GM04503 (cell line): ENCODE measurements around the gene GREB1.

Experiments used
- DNase-seq: peaks from one replicate; pipeline ENCODE4 v3.0.0-alpha.2; 2012; ENCODE audit warnings: low read depth

The GREB1 gene

DNA sequence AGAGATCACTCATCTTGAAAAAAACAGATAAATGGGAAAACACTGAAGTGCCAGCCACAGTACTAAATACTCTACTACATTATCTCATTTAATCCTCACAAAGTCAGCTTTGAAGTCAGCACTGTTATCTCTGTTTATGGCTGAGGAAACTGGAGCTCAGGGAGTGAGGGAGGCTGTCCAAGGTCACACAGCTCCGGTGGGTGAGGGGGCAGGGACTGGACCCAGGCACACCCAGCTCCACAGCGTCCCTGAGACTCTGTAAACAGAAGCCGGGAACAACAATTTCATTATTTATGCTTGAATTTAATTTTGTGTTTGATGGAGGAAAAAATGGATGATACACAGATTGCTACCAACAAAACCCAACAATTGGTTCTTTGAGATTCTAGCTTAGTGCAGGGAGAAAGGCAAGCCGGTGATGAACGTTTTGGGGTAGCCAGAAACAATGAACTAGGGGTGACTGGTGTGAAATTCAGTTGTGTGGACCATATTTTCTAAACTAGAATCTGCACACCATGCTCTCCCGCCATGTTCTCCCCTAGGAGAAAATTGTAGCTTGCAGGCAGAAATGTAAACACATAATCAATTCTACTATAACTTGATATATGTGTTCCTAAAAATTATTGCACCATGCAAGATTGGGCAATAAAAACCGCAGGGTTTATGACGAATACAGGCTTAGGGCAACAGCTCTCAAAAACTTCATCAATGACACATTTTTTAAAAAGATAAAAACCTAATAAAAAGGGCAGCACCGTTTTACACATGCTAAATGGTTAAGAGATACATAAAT lies at the start of gene GREB1:
TSS of gene GREB1 (plus strand) at position 768 of the 793 bp plus-strand sequence. CDS start 22,570 bp downstream, outside the sequence.
- no peak for DNase-seq

DNA sequence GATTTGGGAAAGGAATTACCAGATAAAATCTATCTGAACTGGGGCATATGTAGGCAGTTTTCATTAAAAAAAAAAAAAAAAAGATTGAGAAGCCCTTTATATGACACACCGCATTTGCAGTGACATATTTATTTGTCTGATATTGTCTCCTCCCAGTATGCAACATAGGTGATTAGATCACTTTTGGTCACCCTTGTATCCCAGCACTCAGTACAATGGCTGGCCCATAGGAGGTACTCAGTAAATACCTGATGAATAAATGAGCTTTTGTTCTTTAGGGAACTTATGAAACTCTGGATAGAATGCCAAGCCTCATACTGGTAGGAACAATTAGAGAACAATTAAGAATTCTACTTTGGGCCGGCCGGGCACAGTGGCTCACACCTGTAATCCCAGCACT lies 45.0 kb upstream of the GREB1 start:
- no peak for DNase-seq

DNA sequence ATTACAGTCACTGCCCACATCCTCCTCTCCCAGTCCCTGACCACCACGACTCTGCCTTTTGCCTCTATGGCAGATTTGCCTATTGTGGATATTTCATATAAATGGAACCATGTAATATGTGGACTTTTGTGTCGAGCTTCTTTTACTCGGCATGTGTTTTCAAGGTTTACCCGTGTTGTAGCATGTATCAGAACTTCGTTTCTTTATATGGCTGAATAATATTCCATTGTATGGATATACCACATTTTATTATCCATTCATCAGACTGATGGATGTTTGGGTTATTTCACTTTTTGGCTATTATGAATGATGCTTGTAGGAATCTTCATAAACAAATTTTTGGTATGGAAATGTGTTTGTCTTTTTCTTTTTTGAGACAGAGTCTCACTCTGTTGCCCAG lies 43.7 kb upstream of the GREB1 start:
- DNase-seq = no peak

DNA sequence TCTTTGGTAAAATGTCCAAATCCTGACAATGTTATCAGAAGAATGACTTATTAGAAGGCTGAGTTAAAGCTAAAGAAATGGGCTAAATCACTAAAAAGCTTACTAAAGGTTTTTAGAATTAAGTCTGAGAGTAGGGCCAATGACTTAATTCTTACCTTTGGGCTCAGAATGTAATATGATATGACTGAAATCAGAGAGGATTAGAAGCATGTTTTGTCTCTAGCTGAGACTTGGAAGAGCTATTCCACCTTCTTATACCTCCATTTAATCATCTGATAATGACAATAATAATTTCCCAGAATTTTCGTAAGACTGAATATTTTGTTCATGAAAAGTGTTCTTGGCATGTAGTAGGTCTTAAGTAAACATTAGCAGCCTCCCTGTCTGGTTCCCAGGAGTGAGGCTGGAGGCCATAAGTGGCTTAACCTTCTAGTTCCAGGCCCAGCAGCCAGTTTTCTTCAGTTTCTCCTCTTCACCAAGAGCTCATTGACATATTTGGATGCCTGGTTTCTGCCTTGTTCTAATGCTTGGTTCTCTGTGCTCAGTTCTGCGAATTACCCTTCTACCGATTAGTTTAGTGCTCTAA lies 42.4 kb upstream of the GREB1 start:
- DNase-seq = no peak

DNA sequence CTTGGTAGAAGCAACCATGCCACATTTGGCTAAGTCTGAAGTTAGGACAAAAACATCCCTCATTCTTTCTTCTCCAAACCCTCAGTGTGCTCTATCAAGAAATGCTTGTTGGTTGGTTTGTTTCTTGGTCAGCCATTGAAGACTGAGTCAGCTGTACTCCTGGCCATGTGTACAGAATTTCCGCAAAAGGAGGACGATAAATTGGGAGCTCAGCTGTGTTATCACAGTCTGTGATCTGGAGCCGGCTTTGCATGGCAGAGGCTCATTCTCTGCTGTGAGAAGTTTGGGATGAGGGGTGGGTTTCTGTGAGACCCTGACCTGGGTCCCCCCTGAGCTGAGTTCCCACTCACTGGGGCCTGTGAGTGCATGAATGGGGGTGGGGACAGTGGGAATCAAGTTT lies 41.6 kb upstream of the GREB1 start:
- DNase-seq = no peak

- no peak for DNase-seq
These were observed 41.1 kb upstream of the GREB1 start for GRCh38 chr2:11492720-11493119.

DNA sequence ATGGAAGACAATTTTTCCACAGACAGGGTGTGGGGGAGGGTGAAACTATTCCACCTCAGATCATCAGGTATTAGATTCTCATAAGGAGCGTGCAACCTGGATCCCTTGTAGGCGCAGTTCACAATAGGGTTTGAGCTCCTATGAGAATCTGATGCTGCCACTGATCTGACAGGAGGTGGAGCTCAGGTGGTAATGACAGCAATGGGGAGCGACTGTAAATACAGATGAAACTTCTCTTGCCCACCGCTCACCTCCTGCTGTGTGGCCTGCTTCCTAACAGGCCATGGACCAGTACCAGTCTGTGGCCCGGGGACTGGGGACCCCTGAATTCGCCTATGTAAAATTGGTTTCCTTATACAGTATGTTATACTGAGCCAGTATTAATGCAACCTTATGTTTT lies 40.6 kb upstream of the GREB1 start:
- DNase-seq = no peak

GRCh38 chr2:11494310-11494709 lies 39.5 kb upstream of the GREB1 start:
- DNase-seq = no peak

DNA sequence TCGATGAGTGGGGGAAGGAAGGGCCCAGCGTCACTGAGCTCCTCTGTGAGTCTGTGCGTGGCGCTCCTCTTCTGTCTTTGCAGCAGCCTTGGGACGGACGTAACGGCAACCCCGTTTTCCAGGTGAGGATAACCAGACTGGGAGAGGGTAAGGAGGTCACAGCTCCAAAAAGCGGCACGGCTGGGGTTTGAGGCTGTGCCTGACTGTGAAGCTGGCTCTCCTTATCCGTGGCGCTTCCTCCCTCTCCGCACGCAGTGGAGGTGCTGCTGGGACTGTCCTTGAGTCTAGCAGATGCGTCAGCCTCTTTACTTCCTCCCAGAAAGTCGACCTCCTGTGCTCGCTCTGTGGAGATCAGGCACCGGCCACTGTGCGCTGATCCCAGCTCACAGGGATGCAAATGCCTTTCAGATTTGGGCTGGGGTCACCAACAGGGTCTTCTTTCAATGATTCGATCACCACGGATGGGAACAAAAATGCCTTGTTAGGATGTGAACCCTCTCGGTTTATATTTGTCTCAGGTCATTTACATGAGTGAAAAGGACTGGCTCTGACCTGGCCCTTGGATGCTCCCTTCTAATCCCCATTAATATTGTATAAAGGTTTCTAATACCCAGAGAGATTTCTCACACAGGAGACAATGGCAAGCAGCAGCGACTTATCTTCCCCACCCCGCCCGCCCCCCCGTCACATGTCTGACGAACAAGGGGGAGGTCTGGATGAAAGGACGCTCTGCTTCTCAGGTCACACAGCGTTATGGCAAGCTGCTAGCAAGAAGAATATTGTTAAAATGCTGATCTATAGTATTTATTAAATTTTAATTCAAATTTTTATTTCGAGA lies 37.8 kb upstream of the GREB1 start:
- DNase-seq = no peak

DNA sequence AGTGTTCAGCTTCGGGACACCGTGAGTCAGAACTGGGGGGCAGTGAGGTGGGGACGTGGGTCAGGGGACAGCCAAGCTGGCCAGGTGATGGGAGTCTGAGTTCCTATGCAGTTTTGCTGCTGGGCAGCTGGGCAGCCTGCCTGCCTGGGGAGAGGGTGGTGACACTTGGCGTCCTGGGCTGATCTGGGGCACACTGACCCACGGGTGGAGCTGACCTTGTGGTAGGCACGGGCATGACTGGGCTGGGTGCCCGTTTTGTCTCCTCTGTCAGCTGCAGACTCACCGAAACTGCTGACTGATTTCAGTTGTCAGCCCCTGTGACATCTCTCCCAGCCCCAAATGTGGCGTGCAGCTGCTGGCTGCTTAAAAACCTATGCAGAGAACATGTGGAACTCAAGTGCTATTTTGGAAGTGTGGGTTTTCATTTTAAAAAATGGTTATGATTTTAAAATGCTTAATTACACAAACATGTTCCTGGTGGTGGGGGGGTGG lies 35.3 kb upstream of the GREB1 start:
- no peak for DNase-seq

DNA sequence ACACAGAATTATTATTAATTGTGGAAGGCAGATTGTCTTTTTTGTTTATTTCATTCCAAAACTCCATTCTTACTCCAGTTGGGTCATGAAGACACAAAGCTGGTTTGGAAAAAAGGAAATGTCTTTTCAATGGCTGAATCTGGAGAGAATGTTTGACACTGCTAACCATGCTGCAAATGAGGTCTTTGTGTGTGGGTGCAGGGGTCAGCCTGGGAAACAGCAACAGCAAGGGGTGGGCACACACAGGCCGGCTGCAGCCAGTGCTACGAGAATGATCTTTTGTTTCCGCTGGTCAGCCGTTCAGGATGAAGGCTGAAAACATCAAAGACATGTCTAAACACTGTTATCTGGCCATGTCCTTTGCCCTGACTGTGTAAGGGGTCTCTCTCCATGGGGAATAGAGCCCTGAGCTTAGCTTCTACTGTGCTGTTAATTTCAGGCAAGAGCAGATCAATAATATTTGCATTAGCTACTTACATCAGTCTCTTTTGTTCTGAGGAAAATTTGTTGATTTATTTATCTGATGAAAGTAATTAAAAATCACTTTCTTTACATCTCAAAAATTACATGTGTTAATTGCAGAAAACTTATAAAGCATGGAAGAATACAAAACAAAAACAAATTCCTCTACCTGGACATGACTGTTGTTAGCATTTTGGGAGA lies 34.6 kb upstream of the GREB1 start:
- no peak for DNase-seq

DNA sequence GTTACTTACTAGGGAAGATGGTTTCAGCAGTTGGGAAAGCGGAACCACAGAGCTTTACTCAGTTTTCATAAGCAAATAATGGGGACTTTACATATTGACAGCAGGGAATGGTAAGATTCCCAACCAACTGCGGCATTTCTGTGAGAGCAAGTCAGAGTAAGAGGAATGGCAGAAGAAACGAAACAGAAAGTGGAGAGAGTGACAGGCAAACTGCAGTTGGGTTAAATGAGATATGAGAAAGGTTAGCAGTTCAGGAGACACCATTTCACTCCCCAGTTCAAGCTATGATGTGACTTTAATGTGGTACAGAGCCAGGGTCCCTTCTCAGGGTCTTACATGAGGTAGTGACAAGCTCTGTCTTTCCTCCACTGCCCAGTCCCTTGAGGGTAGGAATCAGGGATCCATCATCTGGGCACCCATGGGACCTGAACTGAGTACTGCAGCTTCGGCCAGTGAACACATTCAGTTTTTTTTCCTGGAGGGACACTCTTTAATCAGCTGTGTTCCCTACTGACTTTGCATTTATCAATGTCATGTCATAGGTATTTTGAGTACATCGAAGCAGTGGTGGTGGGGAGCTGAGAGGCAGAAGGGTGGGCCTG lies 33.0 kb upstream of the GREB1 start:
- DNase-seq = no peak

DNA sequence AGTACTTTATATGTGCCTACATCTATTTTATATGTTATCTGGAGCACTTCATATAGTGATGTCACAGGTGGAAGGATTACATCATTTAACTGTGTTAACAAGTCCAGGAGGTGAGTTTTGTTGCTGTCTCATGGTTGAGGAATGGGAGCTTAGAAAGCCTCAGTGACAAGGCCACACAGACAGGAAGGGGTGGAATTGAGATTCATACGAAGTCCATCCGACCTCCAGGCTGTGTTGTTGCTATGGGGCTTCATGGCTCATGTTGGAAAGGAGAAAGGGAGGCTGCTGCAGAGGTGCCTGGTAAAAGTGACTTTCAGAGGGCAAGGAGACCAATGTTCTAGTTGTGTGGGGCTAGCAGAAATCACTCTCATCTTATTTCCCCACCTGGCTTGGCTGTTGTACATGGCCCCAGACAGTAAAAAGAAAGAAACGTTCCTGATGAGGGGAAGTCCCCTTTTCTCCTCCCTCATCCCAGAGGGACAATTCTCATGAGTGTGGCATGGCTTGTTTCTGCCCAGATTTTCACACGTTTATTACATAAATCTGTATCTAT lies 31.0 kb upstream of the GREB1 start:
- DNase-seq = no peak

DNA sequence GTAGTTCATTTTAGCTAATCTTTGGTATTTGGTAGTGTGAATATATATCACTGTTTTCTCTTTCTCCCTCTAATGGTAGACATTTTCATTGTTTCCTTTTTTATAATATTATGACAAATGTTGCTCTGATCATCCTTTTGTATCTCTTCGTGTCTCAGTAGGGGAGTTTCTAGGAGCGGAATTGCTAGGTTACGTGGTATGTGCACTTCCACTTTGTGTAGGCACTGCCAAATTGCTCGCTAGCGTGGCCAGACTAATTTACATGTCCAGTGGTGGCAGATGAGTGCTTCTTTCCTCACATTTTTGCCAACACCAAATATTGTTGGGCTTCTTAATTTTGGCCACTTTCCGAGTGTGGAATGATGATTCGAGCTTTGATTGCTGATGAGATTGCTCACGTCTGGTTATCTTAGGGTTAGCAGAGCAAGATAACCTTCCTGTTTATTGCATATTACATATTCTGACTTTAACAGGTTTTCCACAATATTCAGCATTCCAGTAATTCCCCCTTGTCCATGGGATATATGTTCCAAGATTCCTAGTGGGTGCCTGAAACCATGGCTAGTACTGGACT lies 30.4 kb upstream of the GREB1 start:
- DNase-seq = no peak

- DNase-seq = no peak
These were observed 27.9 kb upstream of the GREB1 start for GRCh38 chr2:11505652-11506610.

DNA sequence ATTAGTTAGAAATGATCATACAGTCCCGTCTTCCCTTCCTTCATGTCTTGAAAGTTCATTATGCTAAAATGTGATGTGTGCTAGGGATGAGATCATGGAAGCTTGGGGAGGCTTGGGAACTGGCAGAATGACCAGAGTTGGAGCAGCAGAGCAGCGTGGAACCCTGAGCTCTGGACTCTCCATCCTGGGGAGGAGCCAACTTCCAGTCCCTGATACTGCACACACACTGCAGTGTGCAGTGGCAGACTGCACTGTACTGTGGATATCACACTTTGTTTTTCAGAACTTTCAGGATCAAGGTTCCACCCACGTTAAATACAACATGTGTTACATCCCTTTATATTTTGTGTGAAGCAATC lies 27.3 kb upstream of the GREB1 start:
- no peak for DNase-seq

GRCh38 chr2:11507517-11507916 lies 26.3 kb upstream of the GREB1 start:
- no peak for DNase-seq

DNA sequence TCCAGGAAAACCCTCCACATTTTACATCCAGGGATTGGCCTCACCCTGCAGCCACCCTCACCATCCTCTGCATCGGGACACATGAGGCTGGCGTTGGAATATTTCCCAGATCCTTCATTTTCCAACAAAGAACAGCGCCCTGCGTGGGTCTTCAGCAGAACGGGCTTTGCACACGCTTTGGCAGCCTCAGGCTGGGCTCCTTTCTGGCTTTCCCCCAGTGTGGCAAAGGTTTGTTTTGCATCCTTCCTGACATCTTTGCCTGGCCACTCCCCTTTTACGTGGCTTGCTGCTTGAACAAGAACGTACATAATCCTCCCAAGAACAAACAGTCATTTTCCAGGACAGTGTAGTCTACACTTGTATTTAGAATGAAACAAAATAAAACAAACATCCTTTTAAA lies 25.6 kb upstream of the GREB1 start:
- DNase-seq = no peak

DNA sequence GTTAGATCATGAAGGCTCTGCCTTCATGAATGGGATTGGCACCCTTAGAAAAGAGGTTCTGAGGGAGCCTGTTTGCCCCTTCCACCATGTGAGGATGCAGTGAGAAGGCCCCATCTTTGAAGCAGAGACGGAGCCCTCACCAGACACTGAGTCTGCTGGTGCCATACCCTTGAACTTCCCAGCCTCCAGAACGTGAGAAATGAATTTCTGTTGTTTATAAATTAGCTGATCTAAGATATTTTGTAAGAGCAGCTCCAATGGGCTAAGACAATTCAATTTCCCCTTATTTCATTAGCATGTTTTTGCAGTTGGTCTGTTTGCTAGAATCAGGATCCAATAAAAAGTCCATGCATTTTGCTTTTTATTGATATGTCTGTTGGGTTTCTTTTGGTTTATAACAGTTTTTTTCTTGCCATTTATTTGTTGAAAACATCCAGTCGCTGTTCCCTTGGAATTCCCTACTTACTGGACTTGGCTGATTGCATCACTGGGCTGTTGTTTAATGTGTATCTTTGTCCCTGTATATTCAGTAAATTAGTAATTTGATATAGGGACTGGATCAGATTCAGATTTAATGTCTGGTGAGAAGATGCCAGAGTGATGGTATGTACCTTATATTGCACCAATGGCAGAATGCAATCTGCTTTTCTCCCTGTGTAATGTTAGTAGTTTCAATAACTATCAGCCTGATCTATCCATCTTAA lies 24.0 kb upstream of the GREB1 start:
- DNase-seq = no peak
